ENCODE results near the gene SF3A1.

SF3A1 gene

GRCh38 chr22:30304495-30305244 is 52.0 kb downstream of the SF3A1 start:
- no peak for DNase-seq

GRCh38 chr22:30302810-30303138 is 53.9 kb downstream of the SF3A1 start:
- no peak for DNase-seq

- DNase-seq, result peak; percentile 72
Observed at GRCh38 chr22:30301995-30302809, 54.5 kb downstream of the SF3A1 start.

GRCh38 chr22:30299322-30299721 is 57.4 kb downstream of the SF3A1 start:
- no peak for DNase-seq

- DNase-seq, result no peak
Observed at GRCh38 chr22:30297991-30298701, 58.5 kb downstream of the SF3A1 start.

- no peak for DNase-seq
Observed at GRCh38 chr22:30297276-30297990, 59.3 kb downstream of the SF3A1 start.

GRCh38 chr22:30296833-30297232 is 59.9 kb downstream of the SF3A1 start:
- DNase-seq, result no peak

GRCh38 chr22:30296324-30296723 is 60.4 kb downstream of the SF3A1 start:
- no peak for DNase-seq

- no peak for DNase-seq
Observed at GRCh38 chr22:30295576-30295975, 61.1 kb downstream of the SF3A1 start.

GRCh38 chr22:30294830-30295229 is 61.9 kb downstream of the SF3A1 start:
- DNase-seq, result no peak

GRCh38 chr22:30294066-30294465 is 62.6 kb downstream of the SF3A1 start:
- DNase-seq, result no peak

GRCh38 chr22:30293026-30293425 is 63.7 kb downstream of the SF3A1 start:
- no peak for DNase-seq

GRCh38 chr22:30292069-30292970 is 64.4 kb downstream of the SF3A1 start:
- DNase-seq, result no peak

- no peak for DNase-seq
Observed at GRCh38 chr22:30291058-30291892, 65.4 kb downstream of the SF3A1 start.

GRCh38 chr22:30290342-30291057 is 66.2 kb downstream of the SF3A1 start:
- DNase-seq, result peak; percentile 51

- DNase-seq, result no peak
Observed at GRCh38 chr22:30289980-30290313, 66.7 kb downstream of the SF3A1 start.

GRCh38 chr22:30289141-30289979 is 67.3 kb downstream of the SF3A1 start, which contains the start of gene CASTOR1:
CASTOR1 (minus strand) TSS chr22:30289505; CDS start chr22:30289497, 8 bp downstream.
- peak; percentile 98 for DNase-seq

- no peak for DNase-seq
Observed at GRCh38 chr22:30288419-30289140, 68.1 kb downstream of the SF3A1 start.

Data from fibroblast of skin of abdomen (primary cell).